GM12874 (cell line): ENCODE results near the gene CRYGS.

Experiments used
- TF ChIP-seq, protein P1 (sequence below): IDR thresholded peaks from 2 replicates; pipeline ENCODE4 v1.5.1; 2011; ENCODE audit warnings: low read depth, mild to moderate bottlenecking, control low read depth, low read length, moderate library complexity; ENCODE audit not compliant: insufficient read depth

The CRYGS gene

DNA sequence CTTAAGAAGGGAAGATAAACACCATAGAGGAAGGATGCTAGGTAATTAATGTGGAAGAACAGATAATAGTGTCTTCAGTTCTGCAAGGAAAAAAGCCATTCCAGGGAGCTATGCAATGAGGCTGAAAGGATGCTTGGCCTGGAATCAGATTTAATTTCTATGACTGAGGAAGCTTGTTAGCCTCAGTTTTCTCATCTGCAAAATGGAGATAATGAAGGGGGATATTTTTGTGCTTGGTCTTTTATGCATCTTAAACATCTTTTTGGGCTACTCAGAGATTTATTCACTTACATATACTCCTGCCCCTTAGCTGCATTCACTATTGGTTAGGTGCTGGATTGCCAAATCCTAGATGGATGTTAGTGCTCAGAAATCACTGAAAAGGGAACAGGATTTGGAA is 43.0 kb upstream of the CRYGS start:
- TF ChIP-seq, protein P1, sequence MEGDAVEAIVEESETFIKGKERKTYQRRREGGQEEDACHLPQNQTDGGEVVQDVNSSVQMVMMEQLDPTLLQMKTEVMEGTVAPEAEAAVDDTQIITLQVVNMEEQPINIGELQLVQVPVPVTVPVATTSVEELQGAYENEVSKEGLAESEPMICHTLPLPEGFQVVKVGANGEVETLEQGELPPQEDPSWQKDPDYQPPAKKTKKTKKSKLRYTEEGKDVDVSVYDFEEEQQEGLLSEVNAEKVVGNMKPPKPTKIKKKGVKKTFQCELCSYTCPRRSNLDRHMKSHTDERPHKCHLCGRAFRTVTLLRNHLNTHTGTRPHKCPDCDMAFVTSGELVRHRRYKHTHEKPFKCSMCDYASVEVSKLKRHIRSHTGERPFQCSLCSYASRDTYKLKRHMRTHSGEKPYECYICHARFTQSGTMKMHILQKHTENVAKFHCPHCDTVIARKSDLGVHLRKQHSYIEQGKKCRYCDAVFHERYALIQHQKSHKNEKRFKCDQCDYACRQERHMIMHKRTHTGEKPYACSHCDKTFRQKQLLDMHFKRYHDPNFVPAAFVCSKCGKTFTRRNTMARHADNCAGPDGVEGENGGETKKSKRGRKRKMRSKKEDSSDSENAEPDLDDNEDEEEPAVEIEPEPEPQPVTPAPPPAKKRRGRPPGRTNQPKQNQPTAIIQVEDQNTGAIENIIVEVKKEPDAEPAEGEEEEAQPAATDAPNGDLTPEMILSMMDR = no peak

- TF ChIP-seq, protein P1 = no peak
Observed at GRCh38 chr3:186583831-186584230, 39.7 kb upstream of the CRYGS start.

GRCh38 chr3:186582541-186582940 is 38.4 kb upstream of the CRYGS start:
- TF ChIP-seq, protein P1 = no peak

- TF ChIP-seq, protein P1 = no peak
Observed at GRCh38 chr3:186580785-186581184, 36.6 kb upstream of the CRYGS start.

GRCh38 chr3:186577521-186577920 is 33.3 kb upstream of the CRYGS start:
- TF ChIP-seq, protein P1 = no peak

GRCh38 chr3:186571644-186572013 is 27.4 kb upstream of the CRYGS start:
- TF ChIP-seq, protein P1 = no peak

GRCh38 chr3:186570941-186571643 is 26.9 kb upstream of the CRYGS start:
- TF ChIP-seq, protein P1 = no peak
